H1 (cell line): ENCODE results near the gene ICA1. TPM values are rescaled to one million over a fixed set of nuclear protein-coding genes. Genes with fewer than 3 reads are reported as not detected.

ENCODE experiments used
- RBBP5 ChIP-seq: IDR thresholded peaks from 2 replicates; pipeline ENCODE4 v1.7.1; 2012; ENCODE audit warnings: low read depth, mild to moderate bottlenecking, inconsistent platforms, low read length, moderate library complexity, borderline replicate concordance
- polyA plus RNA-seq, 7 experiments: library from polyadenylated mRNA; depleted of rRNA in 3 of 7; stranded (reverse) in 5 of 7; unstranded in 2 of 7; fragments of >200 nt in 5 of 7; fragments of 200-250 nt in 2 of 7; gene quantifications; 1 replicate in 5 of 7; 2 replicates in 1 of 7; 4 replicates in 1 of 7; pipeline versions ENCODE4 v1.2.1 to v1.2.3, GENCODE V29; 2011 to 2013; ENCODE audit warnings: missing spikeins in 2 of 7, mixed read lengths in 2 of 7
- total RNA-seq: library from RNA; stranded (reverse); fragmentation: NEBNext Ultra II Directional; extraction: Animal tissue kit (Norgen Biotek cat#: 25700); gene quantifications from 2 replicates; pipeline ENCODE4 v1.2.1, GENCODE V29; 2021

The ICA1 gene
- total and polyA plus RNA-seq, 2 of the 8 experiments (the other 6 are each of a cell fraction or from before 2014, with no cell fraction given): 14.9 to 37.1 TPM

DNA sequence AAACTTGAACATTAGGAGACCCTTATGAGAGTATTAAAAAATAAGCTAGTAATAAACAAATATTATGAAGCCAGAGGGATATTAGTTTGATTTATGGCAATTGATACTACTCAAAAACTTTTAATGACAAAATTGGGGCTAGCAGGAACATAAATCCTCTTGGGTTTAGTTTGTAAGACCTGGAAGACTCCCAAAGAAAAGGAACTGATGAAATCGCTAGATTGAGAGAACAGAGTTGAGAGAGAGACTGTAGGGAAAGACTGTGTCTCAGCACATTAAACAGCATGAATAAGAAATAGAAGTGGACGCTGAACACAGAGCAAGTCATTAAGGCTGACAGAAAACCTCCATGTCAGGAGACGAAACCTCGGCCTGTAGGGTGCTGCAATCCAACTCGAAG lies 56.4 kb downstream of the ICA1 start (continued):
- TF ChIP-seq RBBP5: no peak
